CD4-positive, CD25-positive, alpha-beta regulatory T cell (primary cell): ENCODE data around the gene LRMDA. TPM values are rescaled to one million over a fixed set of nuclear protein-coding genes. Genes with fewer than 3 reads are reported as not detected.

ENCODE experiments used
- ATAC-seq, 2 donors: fragments of 150-1000 bp; cut with Tn5 transposase; one replicate each; pipeline ENCODE4 v1.10.0; 2021; ENCODE audit warnings: low read depth in 2 of 2, moderate number of reproducible peaks in 2 of 2, moderate library complexity in 1 of 2
- DNase-seq, 3 donors: peaks; one replicate each; pipeline versions ENCODE4 v3.0.0 to v3.0.0-alpha.2; 2012 to 2022; ENCODE audit warnings: mixed read lengths in 1 of 3
- H3K27ac ChIP-seq: one replicate; pipeline ENCODE4 v1.7.0; 2013; ENCODE audit warnings: mild to moderate bottlenecking, low read length; ENCODE audit not compliant: insufficient read depth, poor library complexity, severe bottlenecking
- H3K27me3 ChIP-seq: one replicate; pipeline ENCODE4 v1.7.0; 2013; ENCODE audit warnings: low read length; ENCODE audit not compliant: control insufficient read depth, insufficient read depth
- H3K36me3 ChIP-seq: one replicate; pipeline ENCODE4 v1.7.0; 2013; ENCODE audit warnings: mild to moderate bottlenecking, low read length, moderate library complexity; ENCODE audit not compliant: control insufficient read depth, insufficient read depth
- H3K4me1 ChIP-seq: 2 replicates; pipeline ENCODE4 v1.7.0; 2013; ENCODE audit warnings: mild to moderate bottlenecking, low read length; ENCODE audit not compliant: insufficient read depth, control insufficient read depth, poor library complexity, severe bottlenecking
- H3K4me3 ChIP-seq: one replicate; pipeline ENCODE4 v1.7.0; 2013; ENCODE audit warnings: low read depth, mild to moderate bottlenecking, low read length, moderate library complexity
- H3K9me3 ChIP-seq, 2 experiments: 1 replicate in 1 of 2; 2 replicates in 1 of 2; pipeline ENCODE4 v1.7.0; 2013; ENCODE audit warnings: low read length in 2 of 2, mild to moderate bottlenecking in 1 of 2, moderate library complexity in 1 of 2; ENCODE audit not compliant: control insufficient read depth in 2 of 2
- H3K27ac Mint-ChIP-seq, 3 donors: one replicate each; pipeline ENCODE4 v1.8.0; 2020 to 2022; ENCODE audit warnings: mild to moderate bottlenecking in 3 of 3, mixed read lengths in 3 of 3, moderate library complexity in 2 of 3
- H3K27me3 Mint-ChIP-seq: one replicate; pipeline ENCODE4 v1.8.0; 2022; ENCODE audit warnings: mild to moderate bottlenecking, mixed read lengths
- H3K36me3 Mint-ChIP-seq: one replicate; pipeline ENCODE4 v1.8.0; 2020; ENCODE audit warnings: mixed read lengths
- H3K4me1 Mint-ChIP-seq, 4 donors: one replicate each; pipeline ENCODE4 v1.8.0; 2020 to 2022; ENCODE audit warnings: mixed read lengths in 4 of 4, mild to moderate bottlenecking in 1 of 4
- H3K4me3 Mint-ChIP-seq, 4 donors: one replicate each; pipeline ENCODE4 v1.8.0; 2020 to 2022; ENCODE audit warnings: mild to moderate bottlenecking in 4 of 4, mixed read lengths in 4 of 4, moderate library complexity in 3 of 4
- H3K9me3 Mint-ChIP-seq, 7 donors: one replicate each; pipeline ENCODE4 v1.8.0; 2020 to 2022; ENCODE audit warnings: mixed read lengths in 7 of 7, mild to moderate bottlenecking in 3 of 7, moderate library complexity in 2 of 7
- polyA plus RNA-seq, 4 donors: library from polyadenylated mRNA; unstranded; fragments of 300-500 nt; fragmentation: Illumina TruSeq; gene quantifications; one replicate each; pipeline ENCODE4 v1.2.3, GENCODE V29; 2021
- total RNA-seq: library from RNA; stranded (reverse); gene quantifications from one replicate; pipeline ENCODE4 v1.2.3, GENCODE V29; 2022

The LRMDA gene
- total and polyA plus RNA-seq, 5 donors from 2014 or later: 0.10 TPM; not detected in 4

- Mint-ChIP-seq H3K9me3 (no peaks in the 10 kb centered on the region), H3K27ac (no peak overlapping the region), H3K27me3 (peaks cover 14% of the 10 kb centered on the region), H3K36me3 (no peaks in the 10 kb centered on the region), H3K4me1 (no peaks in the 10 kb centered on the region), H3K4me3 (no peak overlapping the region)
- Histone ChIP-seq H3K4me3 (no peak overlapping the region), H3K27me3 (peaks cover 4% of the 10 kb centered on the region), H3K27ac (no peak overlapping the region), H3K36me3 (no peaks in the 10 kb centered on the region), H3K4me1 (no peaks in the 10 kb centered on the region), H3K9me3 (no peaks in the 10 kb centered on the region)
- no peak for ATAC-seq
- no peak for DNase-seq
Observed at GRCh38 chr10:75611993-75612372, 180.6 kb downstream of the LRMDA start.

- Histone ChIP-seq H3K27me3 (peaks cover 4% of the 10 kb centered on the region), H3K4me1 (no peaks in the 10 kb centered on the region), H3K4me3 (no peak overlapping the region), H3K36me3 (no peaks in the 10 kb centered on the region), H3K27ac (no peak overlapping the region), H3K9me3 (no peaks in the 10 kb centered on the region)
- peaks cover 0 to 4% (median 0%) of the 10 kb centered on the region in 7 donors for H3K9me3 Mint-ChIP-seq
- no peaks in the 10 kb centered on the region for H3K36me3 Mint-ChIP-seq
- no peak for DNase-seq
- H3K27ac Mint-ChIP-seq: no peak overlapping the region
- no peaks in the 10 kb centered on the region for H3K4me1 Mint-ChIP-seq
- H3K27me3 Mint-ChIP-seq: peaks cover 11% of the 10 kb centered on the region
- no peak overlapping the region for H3K4me3 Mint-ChIP-seq
- ATAC-seq: no peak
Observed at GRCh38 chr10:75612904-75613684, 181.7 kb downstream of the LRMDA start.

GRCh38 chr10:75613685-75614504, 182.5 kb downstream of the LRMDA start:
- no peaks in the 10 kb centered on the region for H3K4me1 ChIP-seq
- H3K27me3 ChIP-seq: peaks cover 4% of the 10 kb centered on the region
- Mint-ChIP-seq H3K27ac (no peak overlapping the region), H3K4me3 (no peak overlapping the region), H3K36me3 (no peaks in the 10 kb centered on the region), H3K4me1 (no peaks in the 10 kb centered on the region), H3K9me3 (peaks cover 0 to 4% (median 0%) of the 10 kb centered on the region in 7 donors), H3K27me3 (peaks cover 9% of the 10 kb centered on the region)
- no peak for DNase-seq
- no peaks in the 10 kb centered on the region for H3K36me3 ChIP-seq
- H3K9me3 ChIP-seq: no peaks in the 10 kb centered on the region
- H3K27ac ChIP-seq: no peak overlapping the region
- H3K4me3 ChIP-seq: no peak overlapping the region
- ATAC-seq: no peak

- Mint-ChIP-seq H3K36me3 (no peaks in the 10 kb centered on the region), H3K9me3 (peaks cover 0 to 4% (median 0%) of the 10 kb centered on the region in 7 donors), H3K4me3 (no peak overlapping the region), H3K27ac (no peak overlapping the region), H3K4me1 (no peaks in the 10 kb centered on the region), H3K27me3 (peaks cover 4% of the 10 kb centered on the region)
- ATAC-seq (no peak), DNase-seq (no peak)
- Histone ChIP-seq H3K27me3 (peaks cover 7% of the 10 kb centered on the region), H3K27ac (no peak overlapping the region), H3K36me3 (no peaks in the 10 kb centered on the region), H3K9me3 (no peaks in the 10 kb centered on the region), H3K4me1 (no peaks in the 10 kb centered on the region), H3K4me3 (no peak overlapping the region)
Observed at GRCh38 chr10:75616076-75616475, 184.7 kb downstream of the LRMDA start.

- Mint-ChIP-seq H3K27me3 (peaks cover 4% of the 10 kb centered on the region), H3K4me3 (no peak overlapping the region), H3K36me3 (no peaks in the 10 kb centered on the region), H3K4me1 (no peaks in the 10 kb centered on the region), H3K27ac (peak overlapping the region in 1 of 3 donors; percentile 4), H3K9me3 (peaks cover 0 to 4% (median 0%) of the 10 kb centered on the region in 7 donors)
- no peak overlapping the region for H3K27ac ChIP-seq
- peaks cover 7% of the 10 kb centered on the region for H3K27me3 ChIP-seq
- H3K4me3 ChIP-seq: no peak overlapping the region
- no peaks in the 10 kb centered on the region for H3K4me1 ChIP-seq
- no peaks in the 10 kb centered on the region for H3K9me3 ChIP-seq
- H3K36me3 ChIP-seq: no peaks in the 10 kb centered on the region
- no peak for DNase-seq
- ATAC-seq: no peak
Observed at GRCh38 chr10:75616874-75617478, 185.6 kb downstream of the LRMDA start.

GRCh38 chr10:75617485-75618155, 186.2 kb downstream of the LRMDA start:
- Histone ChIP-seq H3K4me3 (no peak overlapping the region), H3K36me3 (no peaks in the 10 kb centered on the region), H3K9me3 (no peaks in the 10 kb centered on the region), H3K4me1 (no peaks in the 10 kb centered on the region), H3K27me3 (peaks cover 7% of the 10 kb centered on the region), H3K27ac (no peak overlapping the region)
- no peaks in the 10 kb centered on the region for H3K36me3 Mint-ChIP-seq
- no peak overlapping the region for H3K4me3 Mint-ChIP-seq
- H3K9me3 Mint-ChIP-seq: peaks cover 0 to 4% (median 0%) of the 10 kb centered on the region in 7 donors
- ATAC-seq (no peak), DNase-seq (no peak)
- H3K4me1 Mint-ChIP-seq: no peaks in the 10 kb centered on the region
- peaks cover 4% of the 10 kb centered on the region for H3K27me3 Mint-ChIP-seq
- H3K27ac Mint-ChIP-seq: peak overlapping the region in 1 of 3 donors; percentile 4

GRCh38 chr10:75619635-75620034, 188.2 kb downstream of the LRMDA start:
- H3K4me3 Mint-ChIP-seq: no peak overlapping the region
- Histone ChIP-seq H3K27ac (no peak overlapping the region), H3K4me1 (no peaks in the 10 kb centered on the region), H3K4me3 (no peak overlapping the region), H3K9me3 (no peaks in the 10 kb centered on the region), H3K36me3 (no peaks in the 10 kb centered on the region), H3K27me3 (peaks cover 6% of the 10 kb centered on the region)
- H3K9me3 Mint-ChIP-seq: peaks cover 0 to 4% (median 0%) of the 10 kb centered on the region in 7 donors
- H3K27ac Mint-ChIP-seq: peak overlapping the region in 1 of 3 donors; percentile 76
- ATAC-seq: no peak
- H3K4me1 Mint-ChIP-seq: no peaks in the 10 kb centered on the region
- H3K36me3 Mint-ChIP-seq: no peaks in the 10 kb centered on the region
- no peak for DNase-seq
- H3K27me3 Mint-ChIP-seq: no peaks in the 10 kb centered on the region
